ENCODE results near the gene HSD17B7.
"Not testable (repeated sequence)": the region's sequence is repeated elsewhere in the genome, so short reads cannot be mapped to it uniquely, and the experiment has no call there.

The HSD17B7 gene

DNA sequence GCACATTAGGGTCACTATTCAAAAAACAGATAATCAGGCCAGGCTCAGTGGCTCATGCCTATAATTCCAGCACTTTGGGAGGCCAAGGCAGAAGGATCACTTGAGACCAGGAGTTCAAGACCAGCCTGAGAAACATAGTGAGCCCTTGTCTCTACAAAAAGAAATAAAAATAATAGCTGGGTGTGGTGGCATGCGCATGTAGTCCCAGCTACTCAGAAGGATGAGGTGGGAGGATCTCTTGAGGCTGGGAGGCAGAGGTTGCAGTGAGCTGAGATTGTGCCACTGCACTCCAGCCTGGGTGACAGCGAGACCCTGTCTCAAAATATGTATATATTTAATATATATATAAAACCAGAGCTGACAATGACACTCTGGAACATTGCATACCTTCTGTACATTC is 21.9 kb downstream of the HSD17B7 start:
- not testable (repeated sequence) for DNase-seq

DNA sequence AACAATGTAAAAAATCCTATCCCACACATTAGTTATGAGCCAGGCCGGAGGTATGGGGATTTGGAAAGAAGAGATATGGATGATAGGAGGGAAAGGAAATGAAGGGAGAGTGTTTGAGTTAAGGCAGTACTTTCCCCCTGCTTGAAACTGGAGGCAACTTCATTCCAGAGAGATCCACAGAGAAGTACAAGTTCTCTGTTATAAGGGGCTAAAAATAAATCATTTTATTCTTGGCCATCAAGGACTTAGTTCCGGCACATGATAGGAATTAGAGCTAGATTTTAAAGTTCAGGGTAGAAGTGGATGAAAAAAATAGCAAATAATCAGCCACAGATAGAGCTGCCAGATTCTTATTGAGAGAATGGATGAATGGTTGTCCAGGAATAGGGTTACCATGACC is 27.6 kb downstream of the HSD17B7 start:
- DNase-seq, result not testable (repeated sequence)

DNA sequence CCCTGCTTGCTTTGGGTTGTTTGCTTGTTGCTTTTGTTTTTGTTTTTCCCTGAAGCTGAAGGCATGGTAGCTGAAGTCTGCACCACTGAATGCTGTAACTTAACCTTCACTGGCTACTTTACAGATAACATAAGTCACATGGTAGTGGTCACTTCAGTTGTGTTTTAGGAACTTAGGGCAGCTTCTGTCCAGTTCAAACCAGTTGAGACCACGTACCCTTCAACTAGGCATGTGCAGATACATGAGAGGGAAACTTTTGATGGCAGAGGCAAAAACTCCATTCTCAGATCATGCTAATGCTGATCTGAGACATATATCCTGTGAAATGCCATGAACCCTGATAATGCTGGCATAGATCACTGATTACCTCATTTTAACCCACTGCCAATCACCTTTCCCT is 28.2 kb downstream of the HSD17B7 start:
- DNase-seq, result not testable (repeated sequence)

DNA sequence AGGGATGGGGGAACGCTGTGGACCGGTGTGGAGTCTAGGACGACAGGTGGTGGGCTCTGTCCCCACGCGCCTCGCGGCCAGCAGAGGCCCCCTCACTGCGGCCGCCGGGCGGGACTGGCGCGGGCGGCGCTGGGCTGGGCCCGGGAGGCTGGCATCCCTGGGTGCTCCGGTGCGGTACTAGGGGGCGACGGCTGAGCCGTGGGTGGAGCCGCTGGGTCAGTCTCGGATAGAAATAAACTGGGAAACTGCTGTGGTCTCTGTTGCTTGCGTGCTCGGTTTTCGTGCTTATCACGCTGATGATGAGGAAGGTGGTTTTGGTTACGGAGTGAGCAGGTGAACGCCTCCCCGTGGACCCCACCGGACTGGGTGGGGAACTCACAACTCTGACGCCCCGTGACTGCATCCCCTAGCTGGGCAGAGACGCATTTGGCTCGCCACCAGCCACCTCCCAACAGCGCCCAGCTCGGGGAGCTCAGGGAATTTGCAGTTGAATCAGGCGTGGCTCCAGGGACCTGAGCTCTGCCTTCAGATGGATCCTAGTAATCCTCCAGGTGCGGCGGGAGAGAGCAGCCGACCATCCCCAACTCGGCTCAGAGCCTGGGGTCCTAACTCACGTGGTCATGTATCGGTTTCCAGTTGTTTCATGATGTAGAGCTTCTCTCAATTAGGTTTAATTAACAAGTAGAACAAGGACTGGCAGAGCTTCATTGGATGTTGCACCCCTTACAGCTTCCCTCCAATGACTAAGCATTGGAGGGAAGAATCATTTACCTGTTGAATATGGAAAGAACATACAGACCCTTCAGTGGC is 32.1 kb downstream of the HSD17B7 start:
- peak; percentile 62 for DNase-seq

DNA sequence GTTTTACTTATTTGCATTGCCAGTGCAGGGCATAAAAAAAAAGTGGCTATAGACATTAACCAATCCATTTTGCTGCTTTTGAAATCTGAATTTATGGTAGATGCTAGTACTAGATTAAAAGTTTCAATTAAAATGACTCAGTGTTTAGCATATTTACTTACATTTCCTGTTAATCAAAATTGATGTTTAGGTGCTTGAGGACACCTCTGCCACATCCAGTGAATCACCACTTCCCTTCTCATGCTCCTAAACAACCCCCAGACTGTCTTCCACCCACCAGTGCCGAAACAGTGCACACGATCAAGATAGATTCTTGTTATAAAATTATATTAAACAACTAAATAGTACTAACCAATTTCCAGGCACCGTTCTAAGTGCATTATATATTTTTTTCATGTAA is 32.7 kb downstream of the HSD17B7 start:
- DNase-seq, result no peak

DNA sequence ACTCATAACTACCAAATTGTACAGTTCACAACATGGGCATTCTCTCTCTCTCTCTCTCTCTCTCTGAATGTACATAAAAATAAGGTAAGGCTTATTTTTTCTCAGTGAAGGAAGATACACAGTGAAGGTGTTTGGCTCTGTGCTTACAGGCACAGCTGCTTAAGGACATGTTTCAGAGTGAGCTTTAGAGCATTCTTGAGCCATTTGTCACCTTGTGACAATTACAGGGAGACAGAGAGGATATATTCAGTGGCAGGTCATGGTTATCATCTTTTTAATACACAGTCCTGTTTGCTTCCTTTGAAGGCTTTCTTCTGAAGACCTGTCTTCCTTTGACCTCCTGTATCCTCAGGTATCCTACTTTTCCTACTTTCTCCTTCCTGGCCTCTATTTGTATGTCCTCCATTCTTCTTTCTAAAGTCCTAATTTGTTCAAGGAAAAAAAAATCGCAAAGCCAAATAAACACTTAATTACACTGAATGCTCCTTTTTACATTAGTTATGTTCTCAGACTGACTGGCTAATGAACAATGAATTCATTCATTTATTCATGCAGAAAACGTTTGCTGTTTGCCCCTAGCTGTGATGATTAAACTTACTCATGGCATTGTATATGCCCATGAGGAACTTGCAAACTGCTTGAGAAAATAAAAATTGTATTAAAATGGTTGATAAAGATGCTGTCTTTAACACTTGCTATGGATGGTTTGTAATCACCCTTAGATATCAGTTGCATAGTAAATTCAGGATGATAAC is 33.4 kb downstream of the HSD17B7 start:
- DNase-seq, result no peak

DNA sequence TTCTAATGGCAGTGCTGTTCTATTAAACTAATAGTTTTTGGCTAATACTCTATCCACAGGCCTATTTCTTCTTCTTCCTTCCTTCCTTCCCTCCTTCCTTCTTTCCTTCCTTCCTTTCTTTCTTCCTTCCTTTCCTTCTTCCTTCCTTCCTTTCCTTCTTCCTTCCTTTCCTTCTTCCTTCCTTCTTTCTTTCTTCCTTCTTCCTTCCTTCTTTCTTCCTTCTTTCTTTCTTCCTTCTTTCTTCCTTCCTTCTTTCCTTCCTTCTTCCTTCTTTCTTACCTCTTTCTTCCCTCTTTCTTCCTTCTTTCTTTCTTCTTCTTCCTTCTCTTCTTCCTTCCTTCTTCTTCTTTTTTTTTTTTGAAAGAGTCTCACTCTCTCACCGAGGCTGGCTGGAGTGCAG is 38.8 kb downstream of the HSD17B7 start:
- DNase-seq, result no peak

DNA sequence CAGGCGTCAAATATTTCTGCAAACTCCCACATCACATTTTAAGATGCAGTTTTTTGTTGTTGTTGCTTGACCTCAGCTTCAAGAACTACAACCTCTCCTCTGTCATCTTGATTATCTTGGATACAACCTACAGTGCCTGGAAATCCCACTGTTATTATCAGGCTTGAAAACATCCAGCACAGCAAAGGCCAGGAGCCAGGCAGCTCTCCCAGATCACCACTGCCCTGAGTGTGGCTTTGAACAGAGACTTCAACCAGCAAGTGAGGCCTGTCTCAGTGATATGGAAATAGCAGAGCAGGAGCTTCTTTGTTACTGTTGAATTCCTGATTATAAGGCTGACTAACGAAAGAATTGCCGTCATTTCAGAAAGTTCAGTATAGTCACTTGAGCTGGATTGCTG is 42.0 kb downstream of the HSD17B7 start:
- no peak for DNase-seq

DNA sequence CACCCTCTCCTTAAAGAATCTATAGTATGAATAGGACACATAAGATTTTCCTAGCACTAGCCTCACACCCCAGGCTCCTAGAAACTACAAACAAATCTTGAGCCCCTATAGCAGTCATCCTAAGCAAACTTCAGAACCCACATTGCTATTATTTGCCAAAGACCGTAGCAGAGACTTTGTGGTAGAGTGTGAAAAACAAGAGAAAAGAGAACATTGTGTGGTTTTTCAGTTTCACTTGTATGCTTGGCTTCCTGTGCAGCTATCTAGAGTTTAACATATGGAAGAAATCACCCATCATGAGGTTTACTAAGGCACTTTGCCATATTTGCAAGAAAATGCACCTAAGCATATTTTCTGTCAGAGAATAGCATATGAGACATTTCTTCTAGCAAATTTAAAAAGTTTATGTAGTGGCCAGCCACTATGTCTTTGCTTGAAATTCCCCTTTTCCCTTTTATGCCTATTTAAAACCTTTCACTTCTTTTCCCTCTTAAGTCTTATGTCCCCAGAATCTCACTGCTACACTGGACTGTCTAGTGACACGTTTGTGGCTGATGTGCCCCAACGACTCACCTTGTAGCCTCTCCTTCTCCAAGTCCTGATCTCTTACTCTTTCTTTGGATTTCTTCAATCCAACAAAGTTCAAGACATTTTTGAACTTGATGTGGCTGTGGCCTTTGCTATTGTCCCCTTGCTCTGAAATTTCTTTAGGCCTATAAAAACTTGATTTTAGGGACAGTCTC is 44.8 kb downstream of the HSD17B7 start:
- DNase-seq, result no peak

DNA sequence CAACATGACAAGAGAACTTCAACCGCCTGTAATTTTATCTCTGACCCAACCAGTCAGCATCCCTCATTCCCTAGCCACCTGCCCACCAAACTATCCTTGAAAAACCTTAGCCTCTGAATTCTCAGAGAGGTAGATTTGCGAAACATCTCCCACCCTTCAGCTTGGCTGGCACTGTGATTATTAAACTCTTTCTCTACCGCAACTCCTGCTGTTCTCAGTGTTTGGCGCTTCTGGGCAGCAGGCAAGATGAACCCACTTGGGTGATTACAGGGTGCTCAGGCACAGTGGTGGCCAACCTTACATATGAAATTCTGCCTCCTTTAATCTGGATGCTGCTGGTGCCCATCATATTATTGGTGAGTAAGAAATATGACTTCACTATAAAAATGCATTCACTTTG is 48.4 kb downstream of the HSD17B7 start:
- DNase-seq, result no peak

DNA sequence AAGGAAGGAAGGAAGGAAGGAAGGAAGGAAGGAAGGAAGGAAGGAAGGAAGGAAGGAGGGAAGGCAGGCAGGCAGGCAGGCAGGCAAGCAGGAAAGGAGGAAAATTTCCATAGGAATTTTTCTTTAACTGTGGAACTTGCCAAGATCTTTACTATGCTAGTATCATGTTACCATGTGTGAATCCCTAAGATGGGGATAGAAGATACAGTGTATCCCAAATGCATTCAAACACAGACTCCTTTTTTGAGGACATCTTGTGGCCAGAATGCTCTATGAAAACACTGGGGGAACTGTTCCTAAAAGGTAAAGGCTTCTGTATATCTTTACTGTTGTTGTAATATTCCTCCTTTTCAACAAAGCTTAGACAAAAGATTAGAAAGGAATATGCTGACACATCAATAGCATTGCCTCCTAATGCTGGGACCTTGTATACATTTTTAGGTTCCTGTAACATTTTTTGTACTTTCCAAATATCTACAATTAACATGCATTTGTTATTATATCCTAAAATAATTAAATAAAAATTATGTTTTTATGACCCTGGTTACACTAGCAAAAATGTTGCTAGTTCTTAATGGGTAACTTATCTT is 49.8 kb downstream of the HSD17B7 start:
- DNase-seq, result no peak

DNA sequence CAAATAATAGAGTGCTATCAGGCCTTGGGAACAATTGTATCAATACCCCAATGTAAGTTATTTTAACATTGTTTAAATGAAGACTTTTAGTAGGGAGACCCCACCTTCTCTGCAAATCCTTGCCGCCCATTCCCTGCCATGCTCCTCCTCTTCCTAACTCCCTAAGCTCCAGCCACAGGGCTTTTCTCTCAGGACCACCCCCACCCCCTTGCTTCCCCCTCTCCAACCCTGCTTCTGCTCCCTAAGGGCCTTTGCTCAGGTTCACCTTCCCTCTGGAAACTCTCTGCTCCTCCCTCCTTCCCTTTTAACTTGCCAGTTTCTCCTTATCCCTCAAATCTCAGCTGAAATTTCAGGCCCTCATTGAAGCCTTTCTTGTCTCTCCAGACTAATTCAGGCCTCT is 53.7 kb downstream of the HSD17B7 start:
- DNase-seq, result no peak

DNA sequence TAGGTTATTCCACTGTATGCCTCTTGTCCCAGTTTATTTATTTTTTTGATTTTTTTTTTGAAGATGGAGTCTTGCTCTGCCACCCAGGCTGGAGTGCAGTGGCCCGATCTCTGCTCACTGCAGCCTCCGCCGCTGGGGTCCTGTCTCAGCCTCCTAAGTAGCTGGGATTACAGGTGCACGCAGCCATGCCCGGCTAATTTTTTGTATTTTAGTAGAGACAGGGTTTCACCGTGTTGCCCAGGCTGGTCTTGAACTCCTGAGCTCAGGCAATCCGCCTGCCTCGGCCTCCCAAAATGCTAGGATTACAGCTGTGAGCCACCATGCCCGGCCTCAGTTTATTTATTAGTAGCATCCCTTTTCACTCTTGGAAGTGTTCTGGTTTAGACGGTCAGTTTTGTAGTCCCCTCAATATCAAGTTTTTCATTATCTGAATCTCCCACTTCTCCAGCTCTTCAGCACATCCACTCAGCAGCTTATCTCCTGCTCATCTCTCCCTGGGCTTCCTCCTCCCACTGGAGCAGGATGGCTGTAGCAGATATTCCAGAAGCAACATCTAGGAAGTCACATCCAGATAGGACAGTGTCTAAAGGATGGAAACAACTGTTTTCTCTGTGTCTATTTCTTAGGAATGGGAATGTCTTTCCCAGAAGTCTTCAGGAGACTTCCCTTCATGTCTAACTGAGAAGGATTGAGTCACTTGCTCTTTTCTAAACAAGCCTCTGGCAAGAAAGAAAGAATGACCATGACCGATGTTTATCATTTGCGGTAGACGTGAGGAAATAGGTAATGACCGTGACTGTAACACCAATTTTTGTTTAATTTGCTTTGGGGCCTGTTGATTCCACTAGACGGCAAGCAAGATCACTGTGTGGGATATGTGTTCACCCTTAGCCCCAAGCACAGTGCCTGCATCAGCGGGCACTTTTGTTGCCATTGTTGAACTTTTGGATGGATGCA is 56.0 kb downstream of the HSD17B7 start:
- DNase-seq, result no peak

DNA sequence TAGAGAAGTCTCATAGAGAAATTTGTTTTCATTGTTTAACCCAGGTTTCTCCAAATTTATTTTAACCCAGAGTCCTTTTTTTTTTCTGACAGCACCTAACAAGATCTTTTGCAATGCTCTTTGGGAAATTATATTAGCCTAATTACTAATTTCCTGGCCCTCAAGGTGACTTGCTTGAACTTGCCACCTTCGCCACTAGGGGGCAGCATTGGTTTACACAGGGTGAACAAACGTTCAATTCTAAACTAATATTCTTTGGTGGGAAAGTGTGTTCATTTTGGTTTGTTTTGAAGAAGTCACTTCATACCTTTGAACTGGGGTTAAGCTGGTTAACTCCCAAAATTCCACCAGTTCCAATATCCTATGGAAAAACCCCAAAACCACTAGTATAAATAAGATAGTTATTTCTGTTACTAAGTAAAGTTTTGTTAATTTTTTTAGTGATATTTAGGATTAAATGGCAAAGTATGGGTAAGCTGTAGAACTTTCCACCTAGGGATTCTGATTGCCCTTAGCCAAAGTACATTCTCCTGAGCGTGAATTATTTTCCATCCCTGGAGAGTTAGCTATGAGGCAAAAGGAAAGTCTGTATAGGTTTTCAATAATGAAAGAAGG is 57.4 kb downstream of the HSD17B7 start:
- peak; percentile 60 for DNase-seq

DNA sequence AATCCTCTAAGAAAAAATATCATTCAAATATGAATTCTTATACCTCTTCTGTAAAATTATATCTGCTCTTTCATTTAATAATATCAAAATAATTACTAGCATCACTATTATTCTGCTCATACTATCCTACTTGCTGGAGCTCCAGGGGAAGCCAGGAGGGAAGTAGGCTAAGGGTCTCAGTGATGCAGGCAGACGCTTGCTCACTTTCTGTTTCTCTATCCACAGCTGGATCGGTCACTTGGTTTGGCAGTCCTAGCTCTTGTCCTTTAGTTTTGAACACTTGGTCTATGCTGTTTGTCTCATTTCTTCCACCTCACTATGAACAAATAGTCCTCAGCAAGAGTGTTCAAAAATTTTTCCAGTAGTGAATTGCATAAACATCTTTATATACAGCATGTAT is 59.2 kb downstream of the HSD17B7 start:
- no peak for DNase-seq

DNA sequence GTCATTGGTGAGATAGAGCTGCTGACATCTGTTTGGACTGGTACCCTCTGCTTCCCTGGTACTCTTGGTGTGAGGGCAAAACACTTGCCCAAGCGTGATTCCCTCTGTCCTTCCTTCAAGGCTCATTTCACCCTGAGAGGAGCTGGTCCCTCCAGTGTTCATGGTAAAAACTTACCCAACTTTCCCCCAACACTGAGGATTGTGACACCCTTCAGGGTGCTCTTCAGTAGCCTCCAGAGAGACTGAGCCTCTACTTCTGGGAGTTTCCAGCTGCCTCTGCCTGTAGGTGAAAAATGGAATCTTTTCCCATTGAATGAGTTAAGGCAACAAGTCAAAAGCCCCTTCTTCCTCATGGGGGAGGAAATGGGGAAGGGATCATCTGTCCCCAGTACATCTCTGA is 60.8 kb downstream of the HSD17B7 start:
- no peak for DNase-seq

DNA sequence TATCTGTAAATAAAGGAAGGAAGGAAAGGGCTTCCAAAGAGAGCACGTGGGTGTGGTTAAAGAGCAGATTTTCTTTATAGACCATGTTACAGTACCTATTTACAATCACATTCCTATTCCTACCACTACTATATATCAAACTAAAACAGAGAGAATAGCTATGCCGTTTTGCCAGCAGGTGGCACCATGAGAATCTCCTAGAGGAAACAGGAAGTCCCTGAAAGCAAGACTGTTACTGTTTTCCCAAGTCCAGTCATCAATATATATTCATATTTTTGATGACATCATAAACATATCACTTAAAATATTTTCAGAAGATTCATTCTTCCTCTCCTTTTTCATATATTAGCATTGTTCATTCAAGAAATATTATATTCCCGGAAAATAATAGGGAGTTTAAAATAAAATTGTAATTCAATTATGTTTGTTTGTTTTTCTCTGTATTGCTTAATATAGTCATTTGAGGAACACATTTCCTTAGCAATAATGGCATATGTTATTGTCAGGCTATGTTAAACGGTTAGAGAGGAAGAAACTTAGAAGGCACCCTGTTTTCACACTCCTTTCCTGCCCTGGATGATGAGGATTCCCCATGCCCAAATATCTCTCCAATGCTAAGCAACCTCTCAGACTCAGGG is 63.9 kb downstream of the HSD17B7 start:
- peak; percentile 7 for DNase-seq

DNA sequence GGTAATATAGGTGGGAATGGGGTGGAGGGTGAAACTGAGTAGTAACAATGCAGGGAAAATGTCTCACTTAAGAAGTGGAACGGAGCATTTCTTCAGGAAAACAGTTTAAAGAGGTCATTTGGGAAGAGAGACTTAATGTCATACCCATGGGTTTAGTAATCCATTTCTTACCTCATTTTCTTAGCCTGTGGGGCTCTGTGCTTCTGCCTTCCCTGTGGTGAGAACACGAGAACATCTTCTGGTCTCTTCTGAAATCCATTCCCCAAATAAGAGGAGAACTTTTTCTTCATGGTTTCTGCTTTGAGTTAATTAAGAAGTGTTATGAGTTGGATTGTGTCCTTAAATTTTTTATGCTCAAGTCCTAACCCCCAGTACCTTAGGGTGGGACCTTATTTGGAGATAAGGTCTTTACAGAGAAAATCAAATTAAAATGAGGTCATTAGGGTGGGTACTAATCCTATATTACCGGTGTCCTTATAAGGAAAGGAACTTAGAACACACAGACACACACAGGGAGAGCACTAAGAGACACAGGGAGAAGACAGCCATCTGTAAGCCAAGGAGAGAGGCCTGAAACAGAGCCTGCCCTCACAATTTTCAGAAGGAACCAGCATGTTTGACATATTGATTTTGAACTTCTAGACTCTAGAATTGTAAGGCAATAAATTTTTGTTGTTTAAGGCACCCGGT is 65.1 kb downstream of the HSD17B7 start:
- no peak for DNase-seq

DNA sequence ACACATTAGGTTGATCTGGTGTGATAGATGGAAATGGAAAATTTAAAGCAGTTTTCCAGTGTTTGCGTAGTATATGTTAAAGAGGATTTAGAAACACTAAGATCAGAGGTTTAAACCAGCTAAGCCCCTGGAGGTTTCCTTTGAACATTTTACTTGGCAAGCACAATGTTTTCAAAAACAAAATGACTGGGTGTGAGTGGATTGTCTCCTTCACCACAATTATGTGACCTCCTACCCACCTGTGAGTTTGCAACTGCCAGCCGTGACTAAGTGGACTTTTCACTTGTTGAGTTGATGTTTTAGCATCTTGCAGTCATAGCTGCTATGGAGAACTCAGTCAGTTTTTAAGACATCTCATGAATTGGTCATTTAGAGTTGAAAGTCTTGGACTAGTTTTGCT is 65.8 kb downstream of the HSD17B7 start:
- DNase-seq, result no peak

DNA sequence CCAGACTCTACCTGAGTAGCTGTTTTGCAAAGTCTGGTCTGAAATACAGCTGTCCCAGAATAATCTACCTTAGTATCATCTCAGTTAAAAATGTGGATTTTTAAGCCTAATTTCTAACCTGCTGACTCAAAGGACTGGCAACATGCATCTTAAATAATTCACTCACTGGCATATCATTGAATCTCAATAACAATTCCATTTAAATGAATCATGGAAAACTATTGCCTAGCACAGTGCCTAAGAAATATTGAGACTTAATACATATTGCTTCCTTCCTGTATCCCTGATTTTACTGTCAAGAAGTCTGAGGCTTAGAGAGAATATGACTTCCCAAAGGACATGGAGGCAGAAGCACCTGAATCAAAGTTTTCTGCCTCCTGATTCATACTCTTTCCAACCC is 67.3 kb downstream of the HSD17B7 start:
- DNase-seq, result no peak

DNA sequence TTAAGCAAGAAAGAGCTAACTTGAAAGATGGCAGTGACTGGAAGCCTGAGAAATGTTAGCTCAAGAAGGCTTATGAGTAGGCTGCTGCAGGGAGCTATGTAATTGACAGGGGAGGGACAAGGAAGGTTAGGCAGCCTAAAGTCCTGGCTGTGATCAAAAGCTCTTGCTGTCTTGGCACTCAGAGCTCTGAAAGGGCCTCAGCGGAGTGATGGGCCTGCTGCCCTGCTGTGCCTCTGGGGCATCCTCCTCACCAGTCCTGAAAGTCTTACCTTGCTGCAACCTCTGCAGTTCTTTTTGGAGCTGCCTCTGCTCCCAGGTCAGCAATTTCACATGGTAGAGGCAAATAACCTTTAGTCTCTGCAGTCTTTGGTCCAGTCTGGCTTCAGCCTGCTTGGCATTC is 68.7 kb downstream of the HSD17B7 start:
- no peak for DNase-seq

All from retina (tissue), 1 donor.